Stimulated activated CD4-positive, alpha-beta T cell treated with anti-CD3 and anti-CD28 coated beads, Interleukin-1b, Interleukin-23, amount 100 ng/mL, for 4 hours (primary cell): Measurements from ENCODE around the gene UVRAG.

Experiments used
- DNase-seq, 2 donors: peaks; one replicate each; pipeline ENCODE4 v3.0.0-alpha.2; 2020; ENCODE audit warnings: low read depth in 2 of 2

UVRAG gene

DNA sequence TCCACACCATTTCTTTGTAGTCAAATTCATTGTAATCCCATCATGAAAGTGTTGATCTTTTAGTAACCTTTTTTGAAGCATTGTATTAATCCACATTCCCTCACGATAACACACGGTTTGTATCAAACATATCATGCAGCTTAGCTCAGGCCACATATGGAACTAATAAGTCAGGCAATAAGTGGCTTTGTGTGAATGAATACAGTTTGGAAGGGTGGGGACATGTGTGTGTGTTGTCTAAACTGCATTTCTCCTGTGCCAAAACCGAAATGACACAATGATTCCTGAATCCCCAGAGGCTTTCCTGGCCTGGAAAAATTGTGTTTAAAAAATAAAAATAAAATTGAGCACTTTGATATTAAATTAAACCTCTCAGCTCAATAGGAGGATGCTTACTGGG is 293.0 kb downstream of the UVRAG start:
- DNase-seq = no peak

DNA sequence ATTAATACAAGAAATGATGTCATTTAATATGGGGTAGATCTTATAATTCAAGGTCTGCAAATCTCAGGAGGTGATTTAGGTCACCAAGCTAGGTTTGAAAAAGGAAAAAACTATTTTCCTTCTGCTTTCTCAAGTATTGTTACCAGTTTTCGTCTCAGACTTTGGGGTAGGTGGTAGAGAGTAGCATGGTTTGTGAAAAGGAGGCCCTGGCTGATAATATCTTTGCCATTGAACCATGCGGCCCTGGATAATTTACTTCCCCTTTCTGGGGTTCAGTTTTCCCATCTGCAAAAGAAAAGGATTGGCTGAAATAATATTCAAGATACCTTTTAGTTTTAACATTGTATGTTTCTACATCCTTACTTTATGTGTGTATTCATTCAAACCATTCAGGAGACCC is 299.2 kb downstream of the UVRAG start:
- no peak for DNase-seq

DNA sequence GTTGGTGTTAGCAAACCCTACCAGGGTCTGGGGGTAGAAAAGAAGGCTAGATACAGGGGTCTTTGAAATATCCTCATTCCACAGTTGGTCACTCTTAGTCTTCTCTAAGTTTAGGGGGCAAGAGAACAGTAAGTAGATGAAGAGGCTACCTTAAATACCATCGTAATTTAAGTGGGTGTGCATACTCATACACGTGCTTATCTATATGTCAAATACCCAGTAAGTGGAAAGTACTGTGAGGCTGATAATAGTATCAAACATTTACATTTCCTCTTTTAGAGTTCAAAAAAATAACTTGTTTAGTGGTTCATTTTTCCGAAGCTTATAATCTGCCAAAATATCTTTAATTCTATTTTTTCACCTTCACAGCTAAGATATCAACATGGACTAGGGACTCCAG is 300.5 kb downstream of the UVRAG start:
- no peak for DNase-seq

DNA sequence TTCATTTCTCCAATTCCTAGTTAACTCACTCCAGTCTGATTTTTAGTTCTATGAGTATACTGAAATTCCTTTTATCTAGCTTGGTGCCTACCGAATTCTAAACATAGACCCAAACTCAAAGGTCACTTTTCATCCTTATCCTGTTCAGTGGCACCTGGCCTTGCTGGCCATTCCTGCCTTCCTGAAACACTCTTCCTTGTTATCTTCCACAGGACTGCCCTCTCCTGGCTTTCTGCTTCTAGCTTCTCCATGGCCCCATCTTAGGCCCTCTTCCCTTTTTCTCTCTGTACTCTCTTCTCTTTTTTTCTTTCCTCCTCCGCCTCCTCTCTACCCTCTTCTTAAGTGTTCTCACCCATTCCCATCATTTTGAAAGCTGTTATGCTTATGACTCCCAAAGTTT is 304.0 kb downstream of the UVRAG start:
- no peak for DNase-seq

DNA sequence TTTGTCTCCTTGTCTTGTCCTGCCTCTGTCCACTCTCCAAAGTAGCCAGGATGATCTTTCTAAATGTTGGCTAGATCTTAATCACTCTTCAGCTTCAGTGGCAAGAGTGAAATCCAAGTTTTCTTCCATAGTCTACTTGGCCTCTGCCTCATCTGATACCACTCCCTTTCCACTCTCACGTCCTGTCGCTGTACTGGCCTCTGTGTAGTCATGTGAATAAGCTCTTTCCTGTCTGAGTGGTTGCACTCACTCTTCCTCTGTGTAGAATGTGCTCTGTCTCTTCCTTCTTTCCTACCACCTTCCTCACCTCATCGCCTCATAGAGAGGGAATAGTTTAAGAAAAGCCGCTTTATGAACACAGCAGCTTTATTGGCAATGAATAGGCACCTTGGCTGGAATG is 304.8 kb downstream of the UVRAG start:
- no peak for DNase-seq

DNA sequence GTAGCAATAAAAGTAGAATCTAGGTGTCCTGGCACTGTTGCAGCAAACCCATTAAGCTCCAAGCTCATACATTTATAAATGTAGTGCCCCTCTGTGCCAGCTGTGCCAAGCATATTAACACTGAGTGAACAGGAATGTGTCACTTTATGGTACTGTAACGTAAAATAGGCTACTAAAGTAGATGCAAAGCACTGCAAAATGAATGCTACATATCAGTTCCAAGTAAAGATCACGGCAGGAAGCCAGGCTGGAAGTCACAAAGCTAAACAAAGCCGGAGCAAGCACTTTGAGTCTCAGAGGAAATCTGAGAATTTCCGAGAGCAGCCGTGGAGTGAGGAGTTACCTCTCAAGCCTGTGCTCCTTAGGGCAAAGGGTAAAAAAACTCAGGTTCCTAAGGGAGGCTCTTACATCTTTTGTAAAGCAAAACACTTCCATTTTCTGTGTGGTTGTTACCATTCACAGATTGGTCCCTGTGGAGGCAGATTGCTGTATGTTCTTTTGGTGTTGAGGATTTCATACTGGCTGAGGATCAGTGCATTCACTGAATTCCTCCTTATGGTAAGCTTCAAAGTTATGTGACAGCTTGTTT is 305.6 kb downstream of the UVRAG start:
- no peak for DNase-seq

DNA sequence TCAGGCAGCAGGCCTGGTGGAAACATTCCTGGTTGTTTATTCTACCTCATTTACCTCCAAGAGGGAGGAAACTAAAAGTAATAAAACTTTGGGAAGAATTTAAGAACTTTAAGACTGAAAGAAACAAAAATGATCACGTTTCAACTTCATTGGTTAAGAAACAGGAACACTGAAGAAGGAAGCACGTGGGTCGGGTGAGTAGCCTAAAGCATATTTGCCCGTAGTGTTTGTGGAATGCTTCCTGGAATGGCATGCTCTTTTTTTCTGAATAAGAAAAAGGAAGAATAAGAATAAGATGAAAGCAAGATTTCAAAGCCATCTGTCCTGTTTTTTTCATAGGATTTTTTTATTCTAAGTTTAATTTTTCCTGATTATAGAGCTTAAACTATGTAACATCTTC is 308.2 kb downstream of the UVRAG start:
- DNase-seq = no peak

DNA sequence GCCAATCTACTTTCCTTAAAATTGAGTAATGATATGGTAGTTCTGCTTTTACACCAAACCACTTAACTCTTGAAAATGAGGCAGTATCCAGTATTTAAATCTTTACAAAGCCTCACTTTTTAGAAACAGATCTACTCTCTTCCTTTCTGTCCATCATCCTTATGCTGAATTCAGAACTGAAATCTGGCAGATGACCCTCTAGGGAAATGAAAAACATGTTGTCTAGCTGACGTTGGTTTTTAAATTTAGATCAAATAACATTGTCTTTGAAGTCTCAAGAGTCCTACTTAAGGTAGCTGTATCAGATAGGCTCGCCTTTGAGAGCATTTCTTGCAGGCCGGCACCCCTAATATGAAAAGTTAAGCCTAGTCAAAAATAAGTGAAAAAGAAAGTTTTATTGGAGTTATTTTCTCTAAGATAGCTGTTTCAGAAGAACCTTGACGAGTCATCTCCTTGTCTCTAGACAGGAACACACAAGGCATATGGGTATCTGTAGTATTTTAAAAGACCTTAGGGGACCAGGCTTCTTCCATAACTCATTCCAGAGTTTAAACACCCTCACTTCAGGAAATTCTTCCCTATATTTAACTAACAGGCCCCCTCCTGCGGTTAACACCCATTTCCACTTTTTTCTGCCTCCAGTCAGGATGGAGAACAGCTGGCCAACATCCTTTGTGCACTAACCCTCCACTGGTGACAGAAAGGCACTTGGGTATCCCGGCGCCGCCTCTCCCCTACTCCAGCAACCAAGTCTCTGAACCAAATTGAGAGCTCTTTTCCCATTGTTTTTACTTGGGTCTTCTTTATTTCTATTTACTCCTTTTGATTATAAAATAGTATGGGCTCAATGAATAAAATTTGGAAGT is 310.1 kb downstream of the UVRAG start:
- no peak for DNase-seq

DNA sequence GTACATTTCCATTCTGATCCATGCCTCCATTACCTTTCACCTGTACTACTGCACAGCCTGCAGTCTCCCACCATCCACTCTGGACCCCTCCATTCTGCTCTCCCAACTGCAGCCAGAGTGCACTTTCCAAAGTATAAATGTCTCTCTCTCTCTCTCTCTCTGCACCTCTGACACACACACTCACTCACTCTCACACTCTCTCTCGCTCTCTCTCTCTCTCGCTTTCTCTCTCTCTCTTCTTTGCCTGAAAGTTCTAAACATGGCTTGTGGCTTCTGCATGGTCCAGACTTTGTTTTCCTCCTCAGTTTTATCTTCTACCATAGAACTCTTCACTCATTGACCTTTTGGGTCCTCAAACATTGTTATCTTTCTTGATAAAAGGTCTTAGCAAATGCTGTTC is 314.7 kb downstream of the UVRAG start:
- DNase-seq = no peak

DNA sequence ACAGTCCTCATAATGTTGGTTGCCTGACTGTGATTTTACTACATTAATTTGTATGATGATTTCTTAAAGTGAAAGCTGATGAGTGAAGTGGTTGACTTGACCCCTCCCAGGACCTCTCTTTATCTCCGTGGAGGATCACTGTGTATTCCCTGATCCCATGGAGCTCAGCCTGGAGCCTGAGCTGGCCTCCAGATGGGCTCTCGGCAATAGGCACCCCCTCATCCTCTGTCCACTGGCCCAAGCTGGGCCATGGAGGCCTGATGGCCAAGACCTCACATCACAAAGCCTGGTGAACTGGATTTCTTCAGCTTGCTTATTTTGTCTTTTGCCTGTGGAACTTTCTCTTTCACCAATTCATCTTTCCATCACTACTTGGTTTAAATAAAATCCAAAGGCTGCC is 316.1 kb downstream of the UVRAG start:
- DNase-seq = no peak

DNA sequence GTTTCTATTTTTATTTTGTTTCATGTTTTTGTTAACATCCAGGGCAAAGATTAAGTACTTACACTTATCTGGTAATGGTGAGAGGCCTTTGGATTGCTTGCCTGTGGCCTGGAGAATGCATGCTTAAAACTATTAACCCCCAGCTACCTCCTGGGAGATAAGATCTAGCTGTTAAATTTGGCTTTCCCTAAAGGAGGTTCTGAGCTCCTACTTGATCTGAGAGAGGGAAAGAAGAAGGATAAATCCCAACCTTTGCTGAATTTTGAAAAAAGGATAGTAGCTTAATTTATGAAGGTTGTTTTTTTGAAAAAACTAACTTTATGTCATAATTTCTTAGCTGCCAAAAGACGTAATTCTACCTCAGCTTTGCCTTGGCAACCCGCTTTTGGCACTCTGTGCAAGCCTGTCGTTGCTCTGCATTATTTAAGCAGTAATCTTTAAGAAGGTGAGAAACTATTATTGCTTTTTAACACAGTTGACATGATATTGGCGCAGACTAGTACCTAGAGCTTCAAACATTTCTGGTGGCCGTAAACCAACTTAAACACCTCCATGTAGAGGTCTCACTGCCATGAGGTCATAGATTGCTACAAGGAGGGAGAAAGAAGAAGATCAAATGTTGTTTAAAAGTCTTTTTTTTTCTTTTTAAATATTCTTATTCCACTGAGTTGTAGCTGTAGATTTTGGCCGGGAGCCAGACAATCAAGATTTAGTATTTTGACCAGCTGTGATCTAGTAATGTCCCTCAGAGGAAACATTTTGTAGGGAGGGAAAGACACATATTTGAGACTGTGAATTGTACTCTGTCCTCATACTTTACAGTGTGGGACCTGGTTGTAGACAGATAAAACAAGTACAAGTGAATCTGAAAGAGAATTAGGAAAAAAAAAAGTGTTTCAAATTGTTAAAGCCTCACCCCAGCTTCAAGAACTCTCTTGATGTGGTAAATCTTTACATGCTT is 316.9 kb downstream of the UVRAG start:
- no peak for DNase-seq

DNA sequence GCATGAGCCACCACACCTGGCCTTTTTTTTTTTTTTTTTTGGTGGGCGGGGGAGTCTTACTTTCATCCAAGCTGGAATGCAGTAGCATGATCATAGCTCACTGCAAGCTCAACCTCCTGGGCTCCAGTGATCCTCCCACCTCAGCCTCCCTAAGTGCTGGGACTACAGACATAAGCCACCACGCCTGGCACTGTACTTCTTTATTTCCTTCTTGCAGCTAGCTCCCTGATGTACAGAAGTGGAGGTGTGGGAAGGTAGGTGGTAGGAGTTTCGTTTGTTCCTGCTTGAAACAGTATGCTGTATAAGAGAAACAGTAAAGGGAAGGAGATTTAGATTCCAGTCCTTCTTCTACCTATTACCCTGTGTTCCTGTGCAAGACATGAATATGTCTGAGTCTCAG is 319.2 kb downstream of the UVRAG start:
- DNase-seq = no peak

DNA sequence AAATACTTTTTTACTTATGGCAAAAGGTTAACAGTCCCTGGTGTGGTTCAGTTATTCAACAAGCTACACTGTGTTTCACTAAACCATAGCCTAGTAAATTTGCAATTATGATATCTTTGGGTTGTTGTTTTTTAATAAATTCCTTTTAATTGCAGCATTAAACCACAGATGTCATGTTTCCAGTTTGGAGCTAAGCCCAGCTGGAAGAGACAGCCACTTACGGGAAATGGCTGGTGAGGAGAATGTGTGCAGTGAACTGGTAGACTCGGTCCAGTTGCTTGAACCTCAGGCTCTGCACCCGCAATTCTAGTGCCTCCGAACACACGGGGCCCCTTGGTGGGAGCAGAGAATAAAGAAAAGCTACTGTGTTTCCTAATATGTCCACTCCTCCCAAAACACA is 320.5 kb downstream of the UVRAG start:
- DNase-seq = no peak

DNA sequence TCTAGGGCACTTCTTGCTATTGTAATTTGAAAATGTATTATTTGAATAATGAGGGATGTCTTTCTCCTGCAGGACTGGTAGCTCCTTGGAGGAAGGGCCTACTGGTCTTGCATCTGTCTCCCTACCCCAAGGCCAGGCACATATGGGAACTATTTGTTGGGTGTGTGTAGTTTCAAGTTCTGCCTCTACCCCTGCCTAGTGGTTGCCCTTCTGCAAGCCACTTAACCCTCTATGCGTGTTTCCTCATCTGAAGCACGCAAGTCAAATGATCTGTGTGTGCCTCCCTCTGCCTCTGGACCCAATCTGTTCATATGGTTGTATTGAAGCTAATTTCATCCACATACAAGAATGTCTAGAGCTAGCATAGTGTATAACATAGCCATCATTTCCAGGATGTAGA is 324.3 kb downstream of the UVRAG start:
- DNase-seq = no peak

DNA sequence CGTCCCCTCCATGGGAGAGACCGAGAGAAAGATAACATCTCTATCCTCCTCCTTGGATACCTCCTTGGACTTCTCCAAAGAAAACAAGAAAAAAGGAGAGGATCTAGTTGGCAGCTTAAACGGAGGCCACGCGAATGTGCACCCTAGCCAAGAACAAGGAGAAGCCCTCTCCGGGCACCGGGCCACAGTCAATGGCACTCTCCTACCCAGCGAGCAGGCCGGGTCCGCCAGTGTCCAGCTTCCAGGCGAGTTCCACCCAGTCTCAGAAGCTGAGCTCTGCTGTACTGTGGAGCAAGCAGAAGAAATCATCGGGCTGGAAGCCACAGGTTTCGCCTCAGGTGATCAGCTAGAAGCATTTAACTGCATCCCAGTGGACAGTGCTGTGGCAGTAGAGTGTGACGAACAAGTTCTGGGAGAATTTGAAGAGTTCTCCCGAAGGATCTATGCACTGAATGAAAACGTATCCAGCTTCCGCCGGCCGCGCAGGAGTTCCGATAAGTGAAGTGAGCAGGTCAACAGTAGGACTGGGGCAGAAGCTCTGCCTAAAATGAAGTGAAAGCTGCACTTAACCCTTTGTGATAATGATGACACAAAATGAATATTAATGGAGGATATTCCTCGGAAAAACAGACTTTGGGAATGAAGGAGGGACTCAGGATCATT is 326.0 kb downstream of the UVRAG start:
- DNase-seq = no peak

DNA sequence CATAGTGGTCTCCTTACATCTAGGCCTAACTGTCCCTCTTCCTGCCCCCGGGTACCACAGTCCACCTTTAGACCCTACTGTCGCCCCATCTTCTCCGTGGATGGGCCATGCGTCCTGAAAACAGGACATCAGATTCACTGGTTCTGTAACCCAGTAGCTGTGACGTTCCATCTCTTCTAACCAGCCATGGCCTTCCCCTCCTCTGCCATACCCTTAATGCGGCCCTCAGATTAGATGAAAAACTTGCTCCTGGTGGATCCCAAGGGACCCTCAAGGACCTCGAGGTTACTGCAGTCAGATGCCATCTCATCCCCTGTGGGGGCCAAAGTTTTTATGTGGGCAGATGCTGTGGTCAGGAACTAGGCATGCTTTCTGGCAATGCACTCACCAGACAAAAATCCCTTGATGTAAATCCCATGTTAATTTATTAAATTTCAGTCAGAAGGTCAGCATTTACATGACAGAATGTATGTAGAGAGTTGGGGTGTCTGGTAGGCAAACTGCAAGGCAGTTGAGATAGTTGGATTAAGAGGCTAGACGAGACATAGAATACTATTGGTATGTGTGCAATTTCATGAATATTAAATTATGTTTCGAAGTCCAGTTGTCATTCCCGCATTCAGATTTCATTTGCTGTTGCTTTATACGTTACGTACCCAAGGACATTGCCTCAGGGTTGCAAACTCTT is 327.0 kb downstream of the UVRAG start:
- no peak for DNase-seq

DNA sequence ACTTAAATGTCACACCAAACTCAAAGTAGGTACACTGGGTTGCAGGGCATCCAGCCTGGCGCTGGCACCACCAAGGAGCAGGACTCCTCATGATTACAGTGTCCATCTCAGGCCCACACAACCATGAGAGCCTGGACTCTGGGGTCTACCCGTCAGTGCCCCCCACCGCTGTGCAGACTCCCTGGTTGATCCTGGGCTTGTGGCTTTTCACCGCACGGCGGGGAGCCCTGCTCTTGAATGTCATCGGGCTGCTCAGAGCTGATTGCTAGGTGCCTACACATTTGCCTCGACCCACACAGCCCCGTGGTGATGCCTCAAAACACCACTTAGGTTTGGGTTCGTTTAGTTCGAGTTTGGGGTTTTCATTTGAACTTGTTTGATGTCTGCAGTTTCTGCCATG is 328.3 kb downstream of the UVRAG start:
- no peak for DNase-seq

DNA sequence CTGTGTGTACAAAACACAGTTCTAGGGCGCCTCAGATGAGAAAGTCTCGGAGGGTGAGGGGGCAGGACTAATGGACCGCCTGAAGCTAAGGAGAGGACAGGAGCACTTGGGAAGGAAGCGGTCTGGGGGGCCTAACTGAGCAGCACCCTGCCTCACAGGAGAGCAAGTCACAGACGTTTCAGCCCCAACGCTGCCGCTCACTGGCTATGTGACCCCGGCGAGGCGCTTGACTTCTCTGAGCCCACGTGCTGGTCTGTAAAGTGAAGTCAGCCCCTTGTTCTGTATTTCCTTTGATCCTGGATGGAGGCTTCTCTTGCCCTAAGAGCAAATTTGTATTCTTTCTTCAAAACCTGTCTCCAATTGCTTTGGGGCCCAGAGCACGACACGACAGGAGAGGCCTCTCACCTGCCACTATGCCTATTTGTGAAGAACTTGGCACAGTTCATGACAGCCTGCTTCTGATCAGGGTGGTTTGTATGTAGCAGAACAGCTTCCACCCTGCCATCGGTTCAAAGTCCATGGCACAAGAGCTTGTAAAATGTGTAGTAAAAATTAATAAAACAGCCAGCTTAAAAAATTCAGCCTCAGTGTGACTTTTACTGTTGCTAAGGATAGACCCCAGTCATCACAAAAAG is 332.2 kb downstream of the UVRAG start:
- DNase-seq = no peak

DNA sequence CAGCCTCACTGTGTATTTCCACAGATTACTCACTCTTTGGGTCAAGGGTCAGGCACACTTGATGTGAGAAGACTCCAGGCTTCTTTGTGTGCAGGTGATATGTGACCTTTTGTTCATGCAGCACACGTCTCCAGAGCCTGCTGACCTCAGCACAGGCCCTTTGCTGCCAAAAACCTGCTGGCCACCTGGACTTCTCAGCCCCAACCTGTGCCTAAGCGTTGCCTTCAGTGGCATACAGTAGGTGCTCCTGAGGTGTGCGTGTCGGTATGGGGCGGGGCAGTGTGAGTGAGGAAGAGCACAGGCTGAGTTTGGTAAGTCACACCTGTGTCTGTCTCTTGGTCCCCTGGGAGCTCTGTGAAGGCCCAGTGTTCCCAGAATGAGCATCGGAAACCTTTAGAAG is 333.2 kb downstream of the UVRAG start:
- DNase-seq = no peak

DNA sequence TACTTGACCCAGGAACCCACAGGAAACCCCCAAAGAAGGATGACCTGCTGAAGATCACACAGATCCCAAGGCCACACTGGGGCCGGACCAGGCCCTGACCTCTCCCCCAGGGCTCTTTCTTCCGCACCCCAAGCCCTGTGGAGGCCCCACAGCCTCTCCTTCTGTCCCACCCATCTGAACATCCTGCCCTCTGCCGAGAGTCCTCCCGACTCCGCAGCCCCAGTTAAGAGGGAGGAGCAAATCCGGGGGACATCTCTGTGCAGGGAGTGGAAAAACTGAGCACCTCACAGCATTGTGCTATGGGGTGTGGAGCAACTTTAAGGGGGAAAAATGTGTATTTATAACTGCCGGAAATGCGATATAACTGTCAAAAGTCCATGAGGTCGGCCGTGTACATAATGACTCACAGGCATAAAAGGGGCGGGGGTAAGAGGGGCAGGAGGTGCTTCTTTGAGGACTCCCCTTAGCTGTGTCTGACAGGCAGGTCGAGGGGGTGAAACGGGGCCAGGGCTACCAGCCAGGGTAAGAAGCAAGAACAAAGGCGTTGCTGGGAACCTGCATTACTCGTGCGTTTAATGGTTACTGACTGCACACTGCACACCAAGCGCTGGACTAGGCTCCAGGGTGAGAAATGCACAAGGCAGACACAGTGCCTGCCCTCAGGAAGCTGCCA is 334.1 kb downstream of the UVRAG start:
- DNase-seq = no peak
